Activated CD4-positive, alpha-beta memory T cell treated with anti-CD3 and anti-CD28 coated beads for 36 hours (primary cell): ENCODE results near the gene ZNF606. TPM values are rescaled to one million over a fixed set of nuclear protein-coding genes. Genes with fewer than 3 reads are reported as not detected.

Experiments used
- CTCF ChIA-PET: fragments of 350-600 bp; sonication (Branson Sonifier 250); formaldehyde crosslinking; loops from one replicate; lab custom pipeline; 2021; ENCODE audit warnings: antibody characterized with exemption, inconsistent platforms; lab: Charles Lee
- POLR2A ChIA-PET: fragments of 350-600 bp; sonication (Branson Sonifier 250); formaldehyde crosslinking; loops from one replicate; lab custom pipeline; 2021; ENCODE audit warnings: antibody characterized with exemption; lab: Charles Lee
- DNase-seq: peaks from one replicate; pipeline ENCODE4 v3.0.0-alpha.2; 2020
- H3K27ac Mint-ChIP-seq: one replicate; pipeline ENCODE4 v1.8.0; 2021; ENCODE audit warnings: mixed read lengths
- H3K27me3 Mint-ChIP-seq: one replicate; pipeline ENCODE4 v1.8.0; 2021; ENCODE audit warnings: mixed read lengths
- H3K36me3 Mint-ChIP-seq: one replicate; pipeline ENCODE4 v1.8.0; 2021; ENCODE audit warnings: mixed read lengths
- H3K4me1 Mint-ChIP-seq: one replicate; pipeline ENCODE4 v1.8.0; 2021; ENCODE audit warnings: low read depth, mixed read lengths
- H3K4me3 Mint-ChIP-seq: one replicate; pipeline ENCODE4 v1.8.0; 2021; ENCODE audit warnings: mild to moderate bottlenecking, mixed read lengths
- H3K9me3 Mint-ChIP-seq: one replicate; pipeline ENCODE4 v1.8.0; 2021; ENCODE audit warnings: mixed read lengths
- intact Hi-C: fragments of 100-400 bp; cut with micrococcal nuclease; formaldehyde crosslinking; loops from one replicate; pipeline ENCODE4 v1.15.1; 2023
- total RNA-seq, 2 experiments: library from RNA; stranded (reverse); gene quantifications; one replicate each; pipeline ENCODE4 v1.2.3, GENCODE V29; 2021

ZNF606 gene
- total RNA-seq, 2 experiments from 2014 or later: 5.1 to 5.8 TPM

GRCh38 chr19:58007285-58007684, 4.7 kb upstream of the ZNF606 start:
- Mint-ChIP-seq H3K9me3 (peaks cover 80% of the 10 kb centered on the region), H3K4me1 (peaks cover 13% of the 10 kb centered on the region), H3K27ac (no peak overlapping the region), H3K4me3 (no peak overlapping the region), H3K36me3 (peaks cover 64% of the 10 kb centered on the region), H3K27me3 (peaks cover 2% of the 10 kb centered on the region)
- no peak for DNase-seq
- ChIA-PET CTCF (interaction anchor here (0.6 kb wide), 1 partner anchor 353 kb away, joined by 3 read pairs; no protein-coding TSS in a partner anchor), POLR2A (no interaction called here)
- intact Hi-C loops: loop anchor here (10.0 kb wide), 1 partner anchor 178 kb away; the partner anchor contains the start of gene ZNF274

GRCh38 chr19:58003174-58003828, 681 bp upstream of the ZNF606 start:
- POLR2A ChIA-PET: interaction anchor here (0.6 to 1.1 kb wide), 3 partner anchors 180 to 276 kb away, joined by 3 to 4 read pairs (median 3); partner anchors contain the start of genes ZNF274 and ZNF671

GRCh38 chr19:58001895-58002369, 688 bp downstream of the ZNF606 start:
- Mint-ChIP-seq H3K27ac (peak overlapping the region; percentile 56), H3K27me3 (no peaks in the 10 kb centered on the region), H3K9me3 (peaks cover 64% of the 10 kb centered on the region), H3K36me3 (peaks cover 85% of the 10 kb centered on the region), H3K4me1 (peaks cover 26% of the 10 kb centered on the region), H3K4me3 (peak overlapping the region; percentile 78)
- DNase-seq: peak; percentile 25
- POLR2A ChIA-PET: interaction anchor here (1.0 to 1.3 kb wide), 2 partner anchors 233 to 347 kb away, joined by 3 read pairs; partner anchors contain the start of gene ZNF586
- intact Hi-C loops: loop anchor here (1.0 to 10.0 kb wide), 6 partner anchors 86 to 423 kb away; partner anchors contain the start of genes ZNF274, ZNF416, ZNF417 and ZNF671
- CTCF ChIA-PET: interaction anchor here (1.2 kb wide), 2 partner anchors 20 to 86 kb away, joined by 3 read pairs; partner anchors contain the start of gene ZNF417

More at GRCh38 chr19:58003174-58003828, 681 bp upstream of the ZNF606 start:
- Mint-ChIP-seq H3K27ac (peak overlapping the region; percentile 51), H3K27me3 (no peaks in the 10 kb centered on the region), H3K9me3 (peaks cover 72% of the 10 kb centered on the region), H3K36me3 (peaks cover 83% of the 10 kb centered on the region), H3K4me3 (peak overlapping the region; percentile 78), H3K4me1 (peaks cover 26% of the 10 kb centered on the region)
- DNase-seq: no peak
- intact Hi-C loops: loop anchor here (2.0 to 10.0 kb wide), 4 partner anchors 96 to 424 kb away; partner anchors contain the start of genes ZNF274, ZNF416 and ZSCAN18
- CTCF ChIA-PET: interaction anchor here (0.8 to 1.2 kb wide), 2 partner anchors 18 to 87 kb away, joined by 3 read pairs; partner anchors contain the start of gene ZNF417

- ChIA-PET POLR2A (no interaction called here), CTCF (no interaction called here)
- Mint-ChIP-seq H3K27me3 (no peaks in the 10 kb centered on the region), H3K27ac (no peak overlapping the region), H3K4me3 (peak overlapping the region; percentile 78), H3K36me3 (peaks cover 86% of the 10 kb centered on the region), H3K9me3 (peaks cover 63% of the 10 kb centered on the region), H3K4me1 (peaks cover 26% of the 10 kb centered on the region)
- intact Hi-C loops: loop anchor here (5.0 to 10.0 kb wide), 2 partner anchors 157 to 184 kb away; partner anchors contain the start of gene ZNF274
- no peak for DNase-seq
Observed at GRCh38 chr19:58000677-58001076, 1.9 kb downstream of the ZNF606 start.

- Mint-ChIP-seq H3K9me3 (peaks cover 77% of the 10 kb centered on the region), H3K4me3 (no peak overlapping the region)
Observed at GRCh38 chr19:57992841-57993240, 9.8 kb downstream of the ZNF606 start.

GRCh38 chr19:57978586-57979289, 23.9 kb downstream of the ZNF606 start:
- DNase-seq: no peak
- Mint-ChIP-seq H3K4me3 (no peak overlapping the region), H3K9me3 (peaks cover 95% of the 10 kb centered on the region), H3K27ac (no peak overlapping the region), H3K27me3 (no peaks in the 10 kb centered on the region), H3K4me1 (no peaks in the 10 kb centered on the region), H3K36me3 (peaks cover 90% of the 10 kb centered on the region)
- ChIA-PET CTCF (interaction anchor here (0.7 kb wide), 1 partner anchor 81 kb away, joined by 3 read pairs; no protein-coding TSS in a partner anchor), POLR2A (no interaction called here)
- intact Hi-C loops: no loop called here

More at GRCh38 chr19:57992841-57993240, 9.8 kb downstream of the ZNF606 start:
- peaks cover 82% of the 10 kb centered on the region for H3K36me3 Mint-ChIP-seq
- POLR2A ChIA-PET: no interaction called here
- CTCF ChIA-PET: no interaction called here
- intact Hi-C loops: no loop called here
- no peaks in the 10 kb centered on the region for H3K27me3 Mint-ChIP-seq
- H3K27ac Mint-ChIP-seq: no peak overlapping the region
- no peak for DNase-seq
- H3K4me1 Mint-ChIP-seq: no peaks in the 10 kb centered on the region

- CTCF ChIA-PET: no interaction called here
- POLR2A ChIA-PET: no interaction called here
- no peak within 1 kb of the TSS for H3K4me3 Mint-ChIP-seq
- intact Hi-C loops: no loop called here
- H3K36me3 Mint-ChIP-seq: peaks cover 75% of the 10 kb centered on the region
- H3K9me3 Mint-ChIP-seq: peaks cover 85% of the 10 kb centered on the region
- no peak for DNase-seq
- no peak within 1 kb of the TSS for H3K27ac Mint-ChIP-seq
- H3K27me3 Mint-ChIP-seq: no peaks in the 10 kb centered on the region
- H3K4me1 Mint-ChIP-seq: no peaks in the 10 kb centered on the region
Observed at GRCh38 chr19:57974434-57974833, 28.2 kb downstream of the ZNF606 start, which contains the start of gene C19orf18. C19orf18 (minus strand) TSS chr19:57974534; CDS start chr19:57974432, 102 bp downstream.

GRCh38 chr19:57964761-57965160, 37.9 kb downstream of the ZNF606 start:
- H3K9me3 Mint-ChIP-seq: peaks cover 49% of the 10 kb centered on the region
- intact Hi-C loops: no loop called here

GRCh38 chr19:57961785-57962184, 40.8 kb downstream of the ZNF606 start:
- CTCF ChIA-PET: interaction anchor here (0.6 kb wide), 1 partner anchor 217 kb away, joined by 3 read pairs; no protein-coding TSS in a partner anchor
- DNase-seq: no peak
- Mint-ChIP-seq H3K4me1 (no peaks in the 10 kb centered on the region), H3K27me3 (no peaks in the 10 kb centered on the region), H3K4me3 (no peak overlapping the region), H3K27ac (no peak overlapping the region), H3K9me3 (peaks cover 47% of the 10 kb centered on the region), H3K36me3 (peaks cover 29% of the 10 kb centered on the region)
- POLR2A ChIA-PET: no interaction called here
- intact Hi-C loops: no loop called here

More at GRCh38 chr19:57964761-57965160, 37.9 kb downstream of the ZNF606 start:
- H3K36me3 Mint-ChIP-seq: peaks cover 30% of the 10 kb centered on the region
- POLR2A ChIA-PET: no interaction called here
- CTCF ChIA-PET: no interaction called here
- no peaks in the 10 kb centered on the region for H3K4me1 Mint-ChIP-seq
- no peaks in the 10 kb centered on the region for H3K27me3 Mint-ChIP-seq
- DNase-seq: no peak
- H3K4me3 Mint-ChIP-seq: no peak overlapping the region
- H3K27ac Mint-ChIP-seq: no peak overlapping the region

- H3K9me3 Mint-ChIP-seq: peaks cover 46% of the 10 kb centered on the region
- H3K27me3 Mint-ChIP-seq: peaks cover 2% of the 10 kb centered on the region
- DNase-seq: no peak
- H3K36me3 Mint-ChIP-seq: peaks cover 37% of the 10 kb centered on the region
- ChIA-PET CTCF (no interaction called here), POLR2A (no interaction called here)
- H3K27ac Mint-ChIP-seq: no peak overlapping the region
- intact Hi-C loops: no loop called here
- H3K4me3 Mint-ChIP-seq: no peak overlapping the region
- H3K4me1 Mint-ChIP-seq: no peaks in the 10 kb centered on the region
Observed at GRCh38 chr19:57954996-57955395, 47.6 kb downstream of the ZNF606 start.

GRCh38 chr19:57949702-57950101, 52.9 kb downstream of the ZNF606 start:
- Mint-ChIP-seq H3K9me3 (peaks cover 45% of the 10 kb centered on the region), H3K4me3 (no peak overlapping the region), H3K27me3 (peaks cover 2% of the 10 kb centered on the region), H3K4me1 (peaks cover 16% of the 10 kb centered on the region), H3K36me3 (peaks cover 37% of the 10 kb centered on the region), H3K27ac (no peak overlapping the region)
- ChIA-PET POLR2A (no interaction called here), CTCF (no interaction called here)
- no peak for DNase-seq
- intact Hi-C loops: no loop called here
